AG20443 (cell line): Measurements from ENCODE around the gene DLGAP4.
"Not testable (repeated sequence)": the region's sequence is repeated elsewhere in the genome, so short reads cannot be mapped to it uniquely, and the experiment has no call there.

Source experiments
- DNase-seq: peaks from one replicate; pipeline ENCODE4 v3.0.0; 2012; ENCODE audit warnings: low spot score, mixed read lengths

Gene DLGAP4

GRCh38 chr20:36541227-36541767, 235.2 kb downstream of the DLGAP4 start, which contains the start of gene MYL9:
MYL9 (plus strand) TSS chr20:36541519; CDS start chr20:36544885, 3,366 bp downstream.
- DNase-seq, result peak; percentile 97

GRCh38 chr20:36541768-36542488, 235.8 kb downstream of the DLGAP4 start:
- DNase-seq, result peak; percentile 80

DNA sequence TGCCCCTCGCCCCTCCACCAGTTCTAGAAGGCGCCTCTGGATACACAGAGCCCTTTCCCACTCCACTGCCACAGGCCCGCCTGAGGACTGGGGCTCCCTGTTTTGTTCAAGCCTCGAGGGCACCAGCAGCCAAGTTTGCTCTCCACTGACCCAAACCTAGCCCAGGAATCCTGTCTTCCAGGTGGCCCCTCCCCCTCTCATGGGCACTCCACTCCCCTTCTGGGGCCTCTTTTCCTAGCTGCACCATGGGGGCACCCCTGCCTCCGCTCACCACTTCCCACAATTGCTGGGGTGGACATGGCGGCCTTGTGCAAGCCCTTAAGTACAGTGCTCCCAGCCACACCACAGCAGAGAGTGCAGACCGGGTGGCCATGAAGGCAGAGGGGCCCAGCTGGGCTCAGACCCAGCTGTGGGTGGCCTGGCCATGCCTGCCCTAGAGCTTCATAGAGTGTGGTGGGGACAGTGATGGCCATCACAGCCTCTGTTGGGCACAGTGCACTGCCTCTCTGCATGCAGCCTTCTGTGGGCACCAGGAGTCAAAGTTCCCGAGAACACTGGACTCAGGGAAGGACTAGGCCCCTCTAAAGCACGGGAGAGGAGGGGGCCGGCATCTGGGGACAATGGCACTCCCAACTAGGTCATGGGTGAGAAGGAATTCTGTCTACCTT, 236.5 kb downstream of the DLGAP4 start:
- no peak for DNase-seq

DNA sequence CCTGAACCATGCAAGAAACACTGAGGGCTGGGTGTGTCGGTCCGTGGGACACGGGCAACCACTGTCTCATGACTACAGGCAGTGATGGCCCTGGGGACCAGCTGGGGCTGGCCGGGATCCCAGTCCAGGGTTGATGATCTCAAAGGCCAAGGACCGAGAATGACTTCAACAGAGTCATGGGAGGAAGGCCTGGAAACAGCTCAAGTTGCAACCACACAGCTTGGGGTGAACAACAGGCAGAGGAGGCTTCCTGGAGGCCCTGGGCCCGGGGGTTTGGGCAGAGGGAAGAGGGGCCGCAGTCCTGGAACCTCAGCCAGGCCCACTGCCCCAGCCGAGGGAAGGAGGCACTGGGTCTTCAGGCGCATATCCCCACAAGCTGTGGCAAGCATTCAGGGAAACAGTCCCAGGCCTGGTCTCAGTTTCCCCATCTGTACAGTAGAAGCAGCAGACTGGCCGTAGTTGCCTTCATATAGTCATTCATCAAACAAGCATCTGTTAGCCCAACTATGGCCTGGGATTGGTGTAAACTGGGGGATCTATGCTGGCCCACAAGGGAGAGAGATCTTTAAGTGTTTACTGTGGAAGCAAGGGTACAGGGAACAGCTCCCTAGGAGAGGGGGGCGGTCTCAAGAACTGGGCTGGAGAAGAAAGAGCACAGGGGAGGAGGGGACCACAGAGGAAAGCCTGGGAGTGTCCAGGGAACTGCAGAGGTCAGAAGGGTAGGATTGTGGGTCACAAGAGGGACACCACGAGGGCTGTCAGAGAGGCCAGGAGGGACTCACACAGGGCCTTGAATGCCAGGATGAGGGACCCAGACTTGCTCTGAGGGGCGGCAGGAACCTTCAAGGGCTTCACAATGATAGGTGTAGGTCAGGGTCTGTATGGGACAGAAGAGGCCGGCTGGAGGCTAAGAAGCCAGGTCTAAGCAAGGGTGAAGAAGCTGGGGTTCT, 237.3 kb downstream of the DLGAP4 start:
- peak; percentile 88 for DNase-seq

GRCh38 chr20:36544134-36545018, 238.2 kb downstream of the DLGAP4 start:
- DNase-seq, result peak; percentile 63

DNA sequence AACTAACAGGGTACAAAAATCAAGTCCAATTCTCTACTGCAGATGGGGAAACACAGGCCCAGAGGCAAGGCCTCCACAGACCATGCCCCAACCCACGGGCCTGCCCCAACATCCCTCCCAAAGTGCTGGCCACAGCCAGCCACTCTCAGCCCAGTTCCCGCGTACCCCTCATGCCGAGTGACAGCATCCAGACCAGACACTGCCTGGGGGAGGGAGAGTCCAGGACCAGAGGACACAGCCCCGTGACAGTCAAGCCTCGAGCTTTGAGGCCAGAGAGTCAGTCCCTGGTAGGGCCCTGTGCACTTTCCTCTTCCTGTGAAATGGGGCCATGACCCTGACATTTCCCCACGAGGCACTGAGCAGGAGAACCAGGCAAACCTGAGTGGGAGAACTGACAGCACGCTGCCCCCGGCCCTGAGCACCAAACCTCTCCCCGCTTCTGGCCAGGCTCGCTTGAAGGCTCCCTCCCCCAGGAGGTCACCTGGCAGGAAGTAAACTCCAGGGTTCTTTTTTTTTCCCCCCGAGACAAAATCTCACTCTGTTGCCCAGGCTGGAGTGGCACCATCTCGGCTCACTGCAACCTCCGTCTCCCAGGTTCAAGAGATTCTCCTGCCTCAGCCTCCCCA, 240.1 kb downstream of the DLGAP4 start:
- no peak for DNase-seq

GRCh38 chr20:36547186-36548005, 241.3 kb downstream of the DLGAP4 start:
- no peak for DNase-seq

GRCh38 chr20:36548006-36548315, 241.8 kb downstream of the DLGAP4 start:
- DNase-seq, result no peak

- no peak for DNase-seq
Measured at GRCh38 chr20:36548704-36549627, 242.8 kb downstream of the DLGAP4 start.

DNA sequence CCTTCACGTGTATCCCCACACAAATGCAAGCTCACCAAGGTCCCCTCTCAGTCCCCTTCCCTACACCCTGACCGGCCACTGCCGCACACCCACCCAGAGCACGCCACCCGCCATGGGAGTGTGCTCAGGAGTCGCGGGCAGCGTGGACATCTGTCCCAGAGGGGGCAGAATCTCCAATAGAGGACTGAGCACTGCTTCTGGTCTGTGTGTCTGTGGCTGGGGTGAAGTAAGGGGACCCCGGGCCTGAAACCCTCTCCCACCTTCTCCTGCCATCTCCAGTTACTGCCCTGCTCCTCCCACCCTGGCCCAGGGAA, 243.4 kb downstream of the DLGAP4 start:
- DNase-seq, result no peak

- no peak for DNase-seq
Measured at GRCh38 chr20:36549942-36550789, 244.0 kb downstream of the DLGAP4 start.

- peak; percentile 37 for DNase-seq
Measured at GRCh38 chr20:36550790-36551299, 244.7 kb downstream of the DLGAP4 start.

DNA sequence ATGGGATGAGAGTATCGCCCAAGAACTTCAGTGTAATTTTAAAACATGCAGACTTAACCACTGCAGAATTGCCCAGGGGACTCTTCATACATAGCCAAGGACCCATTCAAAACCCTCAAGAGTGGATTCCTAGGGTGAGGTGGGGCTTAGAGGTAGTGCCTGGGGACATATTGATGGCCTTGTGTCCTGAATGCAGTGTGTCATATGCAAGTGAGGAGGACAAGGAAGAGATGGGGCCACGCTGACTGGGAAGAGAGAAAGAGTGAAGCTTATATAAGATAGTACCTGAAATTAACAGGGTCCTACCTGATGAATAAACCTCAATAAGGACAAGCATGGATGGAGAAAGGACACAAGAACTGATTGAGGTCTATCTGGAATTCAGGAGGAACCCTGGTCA, 249.1 kb downstream of the DLGAP4 start:
- DNase-seq, result no peak

DNA sequence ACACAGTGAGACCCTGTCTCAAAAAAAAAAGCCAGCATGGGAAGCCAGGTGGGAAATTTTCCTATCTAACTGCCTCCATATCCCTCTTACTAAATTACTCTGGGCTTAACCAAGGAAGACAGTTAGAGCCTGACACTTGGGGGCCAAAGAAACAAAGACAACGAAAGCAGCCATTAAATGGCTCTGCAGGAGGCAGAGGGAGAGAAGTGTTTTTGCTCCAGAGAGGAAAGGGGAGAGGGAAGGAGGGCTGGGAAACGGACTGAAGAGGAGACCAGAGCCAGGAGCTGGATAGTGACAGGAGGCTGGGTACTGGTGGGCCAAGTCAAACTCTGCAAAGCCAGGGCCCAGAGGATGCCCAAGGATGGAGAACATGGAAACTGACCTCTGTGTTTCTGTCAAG, 256.6 kb downstream of the DLGAP4 start:
- DNase-seq, result no peak

GRCh38 chr20:36563374-36563773, 257.2 kb downstream of the DLGAP4 start:
- DNase-seq, result no peak

DNA sequence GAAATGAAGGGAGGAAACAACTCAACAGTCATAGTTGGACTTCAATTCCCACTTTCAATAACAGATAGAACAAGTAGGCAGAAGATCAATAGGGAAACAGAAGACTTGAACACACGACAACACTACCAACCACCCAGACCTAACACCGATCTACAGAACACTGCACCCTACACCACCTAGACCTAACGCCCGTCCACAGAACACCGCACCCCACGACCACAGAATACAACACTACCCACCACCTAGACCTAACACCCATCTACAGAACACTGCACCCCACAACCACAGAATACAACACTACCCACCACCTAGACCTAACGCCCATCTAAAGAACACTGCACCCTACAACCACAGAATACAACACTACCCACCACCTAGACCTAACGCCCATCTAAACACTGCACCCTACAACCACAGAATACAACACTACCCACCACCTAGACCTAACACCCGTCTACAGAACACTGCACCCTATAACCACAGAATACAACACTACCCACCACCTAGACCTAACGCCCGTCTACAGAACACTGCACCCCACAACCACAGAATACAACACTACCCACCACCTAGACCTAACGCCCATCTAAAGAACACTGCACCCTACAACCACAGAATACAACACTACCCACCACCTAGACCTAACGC, 258.1 kb downstream of the DLGAP4 start:
- not testable (repeated sequence) for DNase-seq

DNA sequence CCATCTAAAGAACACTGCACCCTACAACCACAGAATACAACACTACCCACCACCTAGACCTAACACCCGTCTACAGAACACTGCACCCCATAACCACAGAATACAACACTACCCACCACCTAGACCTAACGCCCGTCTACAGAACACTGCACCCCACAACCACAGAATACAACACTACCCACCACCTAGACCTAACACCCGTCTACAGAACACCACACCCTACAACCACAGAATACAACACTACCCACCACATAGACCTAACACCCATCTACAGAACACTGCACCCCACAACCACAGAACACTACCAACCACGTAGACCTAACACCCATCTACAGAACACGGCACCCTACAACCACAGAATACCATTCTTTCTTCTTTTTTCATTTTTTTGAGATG, 258.6 kb downstream of the DLGAP4 start:
- DNase-seq, result not testable (repeated sequence)
